ENCODE data around the gene ADAM12. TPM values are rescaled to one million over a fixed set of nuclear protein-coding genes. Genes with fewer than 3 reads are reported as not detected.

The ADAM12 gene
- total and polyA plus RNA-seq, 11 donors = 0.04 to 11.2 (median 0.82) TPM; not detected in 1

DNA sequence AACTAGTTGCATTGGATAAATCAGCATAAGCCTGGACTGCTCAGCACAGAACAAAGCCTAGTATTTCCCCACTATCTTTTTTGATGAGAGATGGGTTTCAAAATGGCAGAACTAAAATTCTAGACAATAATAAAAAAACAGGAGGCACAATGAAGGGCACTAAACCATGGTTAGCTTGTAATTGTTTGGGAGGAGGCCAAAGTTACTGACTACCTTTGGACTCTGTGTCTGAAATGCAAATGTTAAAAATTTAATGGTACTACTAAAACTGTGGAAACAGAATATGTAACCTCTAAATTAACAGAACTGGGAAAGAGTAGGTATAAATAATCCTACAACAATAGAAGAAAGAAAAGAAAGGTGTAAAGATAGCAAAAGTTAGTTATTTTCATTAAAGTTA is 13.0 kb downstream of the ADAM12 start:
- ATAC-seq = no peak
- H3K4me1 ChIP-seq = no peaks in the 10 kb centered on the region
- no peak for DNase-seq
- intact Hi-C loops (cut with DNase I) = no loop called here
- peaks cover 0 to 16% (median 0%) of the 10 kb centered on the region in 12 donors for H3K9me3 ChIP-seq
- H3K27ac ChIP-seq = no peak overlapping the region
- no peak overlapping the region for H3K4me3 ChIP-seq
- peaks cover 0 to 2% (median 0%) of the 10 kb centered on the region in 9 donors for H3K27me3 ChIP-seq
- TF ChIP-seq, protein P1, sequence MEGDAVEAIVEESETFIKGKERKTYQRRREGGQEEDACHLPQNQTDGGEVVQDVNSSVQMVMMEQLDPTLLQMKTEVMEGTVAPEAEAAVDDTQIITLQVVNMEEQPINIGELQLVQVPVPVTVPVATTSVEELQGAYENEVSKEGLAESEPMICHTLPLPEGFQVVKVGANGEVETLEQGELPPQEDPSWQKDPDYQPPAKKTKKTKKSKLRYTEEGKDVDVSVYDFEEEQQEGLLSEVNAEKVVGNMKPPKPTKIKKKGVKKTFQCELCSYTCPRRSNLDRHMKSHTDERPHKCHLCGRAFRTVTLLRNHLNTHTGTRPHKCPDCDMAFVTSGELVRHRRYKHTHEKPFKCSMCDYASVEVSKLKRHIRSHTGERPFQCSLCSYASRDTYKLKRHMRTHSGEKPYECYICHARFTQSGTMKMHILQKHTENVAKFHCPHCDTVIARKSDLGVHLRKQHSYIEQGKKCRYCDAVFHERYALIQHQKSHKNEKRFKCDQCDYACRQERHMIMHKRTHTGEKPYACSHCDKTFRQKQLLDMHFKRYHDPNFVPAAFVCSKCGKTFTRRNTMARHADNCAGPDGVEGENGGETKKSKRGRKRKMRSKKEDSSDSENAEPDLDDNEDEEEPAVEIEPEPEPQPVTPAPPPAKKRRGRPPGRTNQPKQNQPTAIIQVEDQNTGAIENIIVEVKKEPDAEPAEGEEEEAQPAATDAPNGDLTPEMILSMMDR (IDR thresholded peaks at IDR 0.05) = no peak
- TF ChIP-seq POLR2A (IDR thresholded peaks at IDR 0.05) = no peak
- no peaks in the 10 kb centered on the region for H3K36me3 ChIP-seq

- WGBS, 4 donors = 74 to 88% (median 76%) methylated on average over 2 of the region's 2 CpGs
- intact Hi-C loops (cut with DNase I) = no loop called here
- peaks cover 0 to 2% (median 0%) of the 10 kb centered on the region in 9 donors for H3K27me3 ChIP-seq
Measured at GRCh38 chr10:126374435-126374834, 13.8 kb downstream of the ADAM12 start.

DNA sequence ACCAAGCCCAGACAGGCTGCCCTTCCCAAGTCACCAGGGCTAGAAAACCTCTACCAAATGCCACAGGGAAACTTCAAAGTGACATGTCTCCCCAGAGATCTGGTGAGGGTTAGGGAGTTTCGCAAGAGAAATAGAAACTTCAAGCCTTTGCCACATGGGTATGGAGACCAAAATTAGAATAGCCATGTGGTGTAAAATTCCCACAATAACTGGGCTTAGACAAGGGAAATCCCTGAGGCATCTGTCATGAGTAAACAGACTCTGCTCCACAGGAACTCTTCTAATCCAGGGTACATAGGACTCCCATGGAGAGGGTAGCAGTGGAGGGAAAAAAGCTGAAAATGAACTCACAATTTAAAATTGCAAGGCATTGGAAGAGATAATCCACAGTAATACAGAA is 14.3 kb downstream of the ADAM12 start:
- no peak for ATAC-seq
- WGBS, 4 donors = 72 to 90% (median 84%) methylated on average over 1 of the region's 1 CpG
- H3K4me1 ChIP-seq = no peaks in the 10 kb centered on the region
- no peak for TF ChIP-seq POLR2A (IDR thresholded peaks at IDR 0.05)
- TF ChIP-seq, protein P1 (IDR thresholded peaks at IDR 0.05) = no peak
- no peaks in the 10 kb centered on the region for H3K36me3 ChIP-seq
- intact Hi-C loops (cut with DNase I) = no loop called here
- peaks cover 0 to 16% (median 0%) of the 10 kb centered on the region in 12 donors for H3K9me3 ChIP-seq
- DNase-seq = no peak
- H3K27me3 ChIP-seq = peaks cover 0 to 2% (median 0%) of the 10 kb centered on the region in 9 donors
- H3K27ac ChIP-seq = no peak overlapping the region
- H3K4me3 ChIP-seq = no peak overlapping the region

More at GRCh38 chr10:126374435-126374834, 13.8 kb downstream of the ADAM12 start:
- Histone ChIP-seq H3K36me3 (no peaks in the 10 kb centered on the region), H3K4me1 (no peaks in the 10 kb centered on the region), H3K27ac (no peak overlapping the region), H3K4me3 (no peak overlapping the region), H3K9me3 (peaks cover 0 to 16% (median 0%) of the 10 kb centered on the region in 12 donors)
- DNase-seq (no peak), ATAC-seq (no peak)
- no peak for TF ChIP-seq POLR2A (IDR thresholded peaks at IDR 0.05)
- TF ChIP-seq, protein P1 (IDR thresholded peaks at IDR 0.05) = no peak

DNA sequence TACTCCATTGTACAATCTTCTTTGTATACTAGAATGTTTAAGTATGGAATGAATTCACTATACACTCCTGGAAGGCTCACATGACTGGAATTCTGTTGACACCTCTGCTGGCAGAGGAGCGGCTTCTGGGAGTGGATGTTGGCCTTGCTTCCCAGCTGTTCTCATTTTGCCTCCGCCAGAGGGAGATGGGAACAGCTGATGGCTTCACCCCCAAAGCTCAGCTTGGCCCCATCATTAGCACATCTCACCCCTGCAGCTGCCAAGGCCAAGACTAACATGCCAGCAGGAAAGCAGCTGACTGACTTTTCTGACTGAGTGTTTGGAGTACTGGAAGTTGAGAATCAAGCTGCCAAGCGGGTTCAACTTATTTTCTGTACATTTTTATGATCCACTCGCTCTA is 15.1 kb downstream of the ADAM12 start:
- H3K4me3 ChIP-seq = no peak overlapping the region
- peak in 1 of 5 donors; percentile 37 for DNase-seq
- peaks cover 0 to 2% (median 0%) of the 10 kb centered on the region in 9 donors for H3K27me3 ChIP-seq
- intact Hi-C loops (cut with DNase I) = no loop called here
- no peaks in the 10 kb centered on the region for H3K4me1 ChIP-seq
- H3K36me3 ChIP-seq = no peaks in the 10 kb centered on the region
- H3K9me3 ChIP-seq = peaks cover 0 to 16% (median 0%) of the 10 kb centered on the region in 12 donors
- ATAC-seq = peak in 1 of 4 donors; percentile 29
- TF ChIP-seq, protein P1 (IDR thresholded peaks at IDR 0.05) = no peak
- no peak for TF ChIP-seq POLR2A (IDR thresholded peaks at IDR 0.05)
- H3K27ac ChIP-seq = no peak overlapping the region
- WGBS, 4 donors = 69 to 73% (median 72%) methylated on average over 4 of the region's 4 CpGs
